NCI-H146 treated with DMSO at 0.1 percent for 48 hours (cell line): Measurements from ENCODE around the gene RENBP.

ENCODE experiments used
- DNase-seq: peaks from one replicate; lab custom pipeline; 2025; ENCODE audit not compliant: unreplicated experiment; lab: John Stamatoyannopoulos, UW

Gene RENBP

DNA sequence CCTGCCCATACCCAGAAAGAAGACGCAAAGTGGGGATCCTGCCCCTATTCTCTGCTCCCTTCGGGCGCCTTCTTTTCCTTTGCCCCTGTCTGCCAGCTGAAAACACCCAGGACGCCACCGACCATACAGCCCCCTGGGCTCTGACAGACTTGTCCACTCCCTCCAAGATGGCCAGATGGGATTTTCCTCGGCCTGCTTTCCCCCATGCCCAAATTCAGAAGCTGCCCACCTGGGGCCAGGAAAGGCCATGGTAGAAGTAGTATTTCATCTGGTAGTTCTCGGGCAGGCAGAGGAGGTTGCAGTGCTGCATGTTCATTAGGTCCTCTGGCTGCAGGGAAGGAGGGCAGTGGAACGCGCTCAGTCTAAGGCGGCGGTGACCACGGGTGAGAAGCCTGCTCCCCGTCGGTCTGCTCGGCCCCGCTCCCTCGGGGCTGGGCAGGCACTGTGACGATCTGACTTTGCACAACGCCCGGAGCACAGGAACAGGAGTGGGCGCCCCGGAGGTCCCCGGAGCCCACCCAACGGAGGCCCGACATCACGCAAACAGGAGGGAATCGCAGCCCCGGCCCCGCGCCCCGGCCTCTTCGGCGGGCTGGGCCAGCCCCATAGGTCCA is 10.2 kb downstream of the RENBP start:
- DNase-seq = no peak

DNA sequence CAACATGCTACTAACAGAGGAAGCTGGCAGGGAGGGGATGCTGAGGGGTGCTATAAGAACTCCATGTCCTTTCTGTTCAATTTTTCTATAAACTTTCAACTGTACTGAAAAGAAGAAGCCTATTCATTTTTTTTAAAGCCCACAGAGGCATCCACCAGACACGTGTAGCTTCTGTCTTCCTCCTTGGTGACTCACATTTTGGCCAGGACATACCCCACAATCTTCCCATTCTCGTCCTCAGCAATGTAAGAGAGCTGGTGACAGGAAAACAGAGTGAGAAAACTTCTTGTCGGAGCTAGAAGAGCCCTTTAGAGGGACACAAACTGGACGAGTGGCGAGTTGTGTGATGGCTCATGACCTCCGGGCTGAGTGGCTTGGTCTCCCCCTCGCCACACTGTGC is 10.7 kb downstream of the RENBP start:
- no peak for DNase-seq

DNA sequence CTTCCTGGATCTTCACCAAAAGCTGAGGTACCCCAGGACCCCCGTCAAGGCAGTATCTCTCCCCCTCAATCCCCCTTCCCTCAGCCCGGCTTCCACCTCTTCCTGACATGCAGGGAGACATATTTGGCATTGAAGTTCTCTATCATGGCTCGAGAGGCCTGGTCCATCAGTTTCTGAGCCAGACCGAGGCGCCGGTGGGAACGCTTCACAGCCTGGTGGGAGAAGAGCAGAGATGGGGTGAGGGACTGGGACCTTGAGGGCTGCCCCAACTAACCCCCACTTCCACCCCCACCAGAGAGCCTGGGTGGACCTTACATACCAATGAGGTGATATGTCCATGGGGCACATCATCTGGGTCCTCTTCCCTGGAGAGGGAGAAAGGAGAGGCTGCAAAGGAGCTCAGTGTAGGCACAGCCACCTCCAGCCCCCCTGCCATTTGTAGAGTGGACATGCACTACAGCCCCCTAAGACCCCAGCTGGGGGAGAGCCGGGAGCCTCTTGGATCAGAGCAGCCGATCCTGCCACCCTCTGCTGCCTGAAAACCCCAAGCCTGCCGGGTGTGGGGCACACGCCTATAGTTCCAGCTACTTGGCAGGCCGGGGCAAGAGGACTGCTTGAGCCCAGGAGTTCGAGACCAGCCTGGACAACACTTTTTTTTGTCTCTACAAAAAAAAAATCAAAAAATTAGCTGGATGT is 12.1 kb downstream of the RENBP start:
- no peak for DNase-seq

DNA sequence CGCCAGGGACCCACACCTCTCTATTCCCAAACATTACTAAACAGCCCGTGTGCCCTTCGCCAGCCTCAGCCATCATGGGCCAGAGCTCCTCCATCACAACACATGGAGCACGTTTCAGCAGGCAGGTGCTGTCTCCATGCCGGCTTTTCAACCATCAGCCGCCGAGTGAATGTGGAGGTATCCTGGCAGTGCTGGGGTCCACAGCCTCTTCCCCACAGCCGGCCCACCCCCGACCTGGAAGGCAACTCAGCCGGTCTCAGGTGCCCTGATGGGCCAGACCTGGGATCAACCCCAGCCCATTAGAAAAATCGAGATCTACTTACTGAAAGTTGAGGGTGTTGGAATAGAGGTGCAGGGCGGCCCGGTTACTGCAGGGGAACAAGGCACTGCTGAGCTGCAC is 12.7 kb downstream of the RENBP start:
- DNase-seq = no peak

DNA sequence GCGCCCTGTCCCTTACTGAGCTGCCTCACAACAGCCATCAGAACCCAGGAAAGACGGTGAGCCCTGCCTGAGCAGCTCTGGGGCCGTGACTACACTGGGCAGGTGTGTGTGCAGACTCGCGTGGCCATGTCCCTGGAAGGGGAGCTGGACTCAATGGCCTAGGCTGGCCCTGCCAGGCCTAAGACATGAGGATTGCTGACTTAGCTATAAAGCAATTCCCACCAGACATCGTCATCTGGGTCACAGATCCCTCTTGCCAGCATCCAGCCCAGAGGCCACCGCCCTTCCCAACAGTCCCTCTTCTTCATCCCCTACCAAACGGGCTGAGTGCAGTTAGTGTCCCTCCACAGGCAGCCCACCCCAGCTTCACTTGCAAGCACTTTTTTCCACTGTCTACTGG is 13.3 kb downstream of the RENBP start:
- DNase-seq = no peak

DNA sequence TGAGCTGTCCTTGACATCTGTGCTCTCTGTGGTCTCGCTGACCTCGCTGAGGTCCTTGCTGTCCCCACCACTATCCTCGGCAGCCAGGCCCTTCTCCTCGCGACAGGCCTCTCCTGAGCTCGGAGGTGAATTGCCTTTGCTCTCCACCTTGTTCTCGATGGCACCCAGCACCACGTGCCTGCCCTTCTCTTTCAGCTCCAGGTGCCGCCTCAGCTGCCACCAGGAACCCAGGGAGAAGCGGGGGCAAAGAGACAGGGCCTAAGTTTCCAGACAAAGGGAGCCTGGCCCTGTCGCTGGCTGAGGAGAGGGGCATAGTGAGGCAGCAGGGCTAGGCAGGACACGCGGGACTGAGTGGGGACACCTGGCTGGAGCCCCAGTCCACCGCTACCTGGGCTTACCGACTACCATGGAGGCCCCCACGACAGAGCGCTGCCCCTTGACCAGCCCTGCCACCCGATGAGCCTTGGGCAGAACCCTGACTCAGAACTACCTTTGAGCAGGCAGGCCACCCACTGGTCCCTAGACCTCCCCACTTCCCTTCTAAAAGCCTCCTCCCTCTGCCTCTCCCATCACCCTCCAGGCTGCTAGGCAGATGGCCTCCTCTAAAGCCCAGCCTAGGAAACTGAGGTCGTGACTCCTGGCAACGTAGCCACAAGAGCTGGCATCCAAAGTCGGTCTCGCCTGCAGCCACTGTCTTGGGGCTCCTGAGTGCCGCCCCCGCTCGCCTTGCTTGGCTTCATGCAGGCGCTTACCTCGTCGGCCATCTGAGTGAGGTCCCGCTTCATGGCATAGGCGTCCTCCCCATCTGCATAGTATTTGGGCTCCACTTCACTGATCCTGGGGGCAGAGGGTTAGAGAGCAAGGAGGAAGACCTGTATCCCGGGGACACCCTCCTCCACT is 14.2 kb downstream of the RENBP start:
- DNase-seq = no peak

DNA sequence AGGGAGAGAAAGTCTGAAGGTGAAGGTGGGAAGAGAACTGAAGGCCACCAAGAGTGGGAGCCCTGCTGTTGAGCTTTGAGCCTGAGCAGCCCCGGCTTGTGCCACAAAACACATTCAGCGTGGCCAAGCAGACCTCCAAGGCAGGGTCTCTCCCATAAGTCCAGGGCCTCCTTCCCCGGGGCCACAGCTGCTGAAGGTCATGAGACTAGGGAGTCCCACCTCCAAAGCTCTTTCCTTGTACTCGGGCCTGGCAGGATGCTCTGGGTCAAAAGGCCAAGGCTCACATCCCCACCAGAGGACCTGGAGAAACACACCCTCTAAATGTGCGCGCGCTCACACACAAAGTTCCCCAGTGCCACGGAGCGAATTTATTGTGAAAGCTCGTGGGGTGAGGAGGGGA is 14.9 kb downstream of the RENBP start:
- no peak for DNase-seq

DNA sequence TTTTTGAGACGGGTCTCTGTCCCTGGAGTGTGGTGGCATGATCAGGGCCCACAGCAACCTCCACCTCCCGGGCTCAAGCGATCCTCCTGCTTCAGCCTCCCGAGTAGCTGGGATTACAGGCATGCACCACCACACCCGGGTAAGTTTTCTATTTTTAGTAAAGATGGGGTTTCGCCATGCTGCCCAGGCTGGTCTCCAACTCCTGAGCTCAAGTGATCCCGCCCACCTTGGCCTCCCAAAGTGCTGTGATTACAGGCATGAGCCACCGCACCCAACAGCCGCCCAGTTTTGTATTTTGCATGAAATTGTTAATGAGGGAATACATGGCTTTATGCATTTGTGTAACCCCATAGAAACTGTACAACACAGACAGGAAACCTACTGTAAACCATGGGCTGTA is 15.6 kb downstream of the RENBP start:
- DNase-seq = no peak

DNA sequence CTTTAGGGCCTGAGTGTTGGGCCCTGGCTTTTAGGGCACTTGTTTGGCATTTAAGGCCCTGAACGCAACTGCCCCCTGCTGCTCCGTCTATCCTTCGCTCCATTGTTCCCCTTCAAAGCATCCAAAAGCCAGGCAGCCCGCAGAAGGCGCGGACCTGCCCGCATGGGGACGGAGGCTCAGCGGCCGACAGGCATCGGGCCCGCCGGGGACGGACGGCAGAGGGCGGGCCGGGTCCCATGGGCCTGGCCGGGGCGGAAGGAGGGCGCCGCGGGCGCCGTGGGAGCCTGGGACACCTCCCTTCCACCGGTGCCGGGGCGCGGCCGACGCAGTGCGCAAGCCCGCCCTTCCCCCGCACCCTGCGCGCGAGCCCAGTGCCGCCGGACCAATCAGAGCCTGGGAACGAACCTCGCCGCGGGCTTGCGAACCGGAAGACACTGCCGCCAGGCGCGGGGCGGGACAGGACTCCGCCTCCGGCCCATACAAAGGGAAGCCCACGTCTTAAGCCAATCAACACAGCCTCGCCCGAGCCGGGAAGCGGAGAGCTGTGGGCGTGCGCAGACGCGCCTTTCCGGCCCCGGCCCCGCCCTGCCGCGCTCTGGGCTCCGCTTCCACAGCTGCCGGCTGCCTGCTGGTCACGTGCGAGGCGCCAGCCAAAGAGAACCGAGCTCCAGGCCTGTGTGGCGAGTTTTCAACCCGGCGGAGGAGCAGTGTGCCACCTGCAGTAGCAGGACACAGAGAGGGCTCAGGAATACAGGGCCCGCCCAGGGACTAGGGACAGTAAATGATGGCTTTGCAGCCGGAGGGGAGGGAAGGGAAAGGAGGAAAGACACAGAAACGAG is 16.3 kb downstream of the RENBP start:
- DNase-seq = peak; percentile 93

DNA sequence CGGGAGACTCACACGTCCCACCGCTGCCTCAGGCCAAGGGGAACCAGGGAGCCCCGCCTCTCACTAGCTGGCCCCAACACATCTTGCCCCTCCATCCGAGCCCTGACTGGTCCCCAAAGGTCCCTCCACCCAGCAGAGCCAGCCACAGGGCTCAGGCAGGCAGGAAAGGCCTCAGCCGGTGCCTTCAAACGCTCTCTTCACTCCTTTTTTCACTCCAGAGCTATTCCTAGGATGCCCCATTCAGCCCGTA is 16.8 kb downstream of the RENBP start:
- no peak for DNase-seq

DNA sequence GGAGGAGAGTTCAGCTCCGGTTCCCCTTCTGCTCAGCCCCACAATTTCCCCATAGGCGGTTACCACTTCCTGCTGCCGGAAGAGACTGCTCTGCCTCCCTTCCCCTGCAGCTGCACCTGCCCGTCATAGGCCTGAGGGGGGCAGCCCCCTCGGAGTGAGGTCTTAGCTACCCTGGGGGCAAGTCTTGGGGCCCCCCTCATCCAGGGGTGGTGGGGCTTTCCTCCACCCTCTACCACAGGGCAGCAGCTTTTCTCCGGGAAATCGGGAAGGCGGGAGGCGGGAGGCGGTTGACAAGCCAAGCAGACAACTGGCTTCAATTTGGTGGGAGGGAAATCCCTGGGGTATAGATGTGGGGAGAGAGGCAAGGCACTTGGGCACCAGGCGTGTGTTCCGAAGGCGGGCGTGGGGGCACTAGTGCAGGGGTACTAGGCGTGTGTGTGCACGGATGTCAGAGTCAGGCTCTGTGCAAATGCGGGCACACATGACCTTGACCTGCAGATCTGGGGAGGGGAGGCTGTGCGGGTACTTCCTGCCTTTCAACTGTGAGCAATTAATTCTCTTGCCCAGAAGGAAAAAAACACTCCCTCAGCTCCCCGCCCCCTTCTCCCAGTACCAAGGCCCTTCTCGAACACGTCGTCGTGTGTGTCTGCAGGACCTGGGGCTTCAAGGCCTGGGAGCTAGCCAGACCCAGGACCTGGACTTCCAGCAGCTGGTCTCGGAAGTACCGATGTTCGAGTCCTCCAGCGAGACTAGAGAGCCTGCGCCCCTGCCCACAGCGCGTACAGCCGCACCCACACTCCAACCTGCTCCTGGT is 17.4 kb downstream of the RENBP start:
- DNase-seq = peak; percentile 44

DNA sequence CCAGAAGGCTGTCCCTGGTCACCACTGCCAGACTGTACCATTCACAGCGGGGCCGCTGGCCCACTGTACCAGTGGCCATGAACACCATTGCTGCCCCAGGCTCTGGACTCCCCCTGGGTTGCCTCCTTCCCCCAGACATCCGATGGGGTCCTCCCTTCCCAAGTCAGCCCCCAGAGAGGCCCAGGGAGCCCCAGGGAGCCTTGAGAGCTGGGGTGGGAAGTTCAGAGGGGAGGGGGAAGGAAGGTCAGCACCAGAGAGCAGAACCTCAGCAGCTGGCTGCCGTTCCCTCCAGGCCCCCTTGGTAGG is 17.9 kb downstream of the RENBP start:
- no peak for DNase-seq

DNA sequence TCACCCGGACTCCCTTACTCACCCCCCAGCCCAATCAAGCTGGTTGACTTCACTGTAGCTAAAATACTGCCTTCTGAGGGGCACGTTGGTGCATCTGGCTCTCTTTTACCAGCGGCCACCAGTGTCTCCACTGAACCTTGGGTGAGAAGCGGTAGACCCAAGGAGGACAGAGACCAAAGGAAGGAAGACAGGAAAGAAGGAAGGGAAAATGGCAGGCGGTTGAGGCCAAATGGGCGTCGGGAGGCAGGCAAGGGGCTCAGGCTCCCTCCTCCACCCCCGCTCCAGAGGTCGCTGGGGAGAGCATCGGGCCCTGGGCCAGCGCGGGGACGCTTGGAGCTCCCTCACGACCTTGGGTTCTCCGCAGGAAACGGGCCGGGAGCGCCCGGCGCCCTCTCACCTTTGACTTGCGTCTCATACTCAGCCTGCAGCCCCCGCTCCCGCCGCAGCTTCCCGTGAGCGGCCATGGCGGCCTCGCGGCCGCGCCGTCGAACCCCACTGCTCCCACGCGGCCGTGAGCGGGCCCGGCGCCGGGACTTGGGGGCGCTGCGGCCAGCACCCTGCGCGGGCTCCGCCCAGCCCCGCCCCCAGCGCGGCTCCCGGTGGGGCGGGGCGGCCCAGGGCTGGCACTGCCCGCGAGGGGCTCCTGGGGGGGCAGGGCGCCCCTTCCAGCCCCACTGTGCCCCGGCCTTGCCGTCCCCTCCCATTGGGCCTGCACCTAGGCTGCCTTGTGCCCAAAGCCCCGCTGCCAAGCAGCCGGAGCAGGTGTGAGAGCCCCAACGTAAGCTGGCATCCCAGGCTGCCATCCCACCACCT is 18.5 kb downstream of the RENBP start, which contains the start of gene ARHGAP4:
ARHGAP4 (minus strand) TSS at position 526 of the 813 bp plus-strand sequence; CDS start at position 464, 62 bp downstream.
- DNase-seq = no peak

DNA sequence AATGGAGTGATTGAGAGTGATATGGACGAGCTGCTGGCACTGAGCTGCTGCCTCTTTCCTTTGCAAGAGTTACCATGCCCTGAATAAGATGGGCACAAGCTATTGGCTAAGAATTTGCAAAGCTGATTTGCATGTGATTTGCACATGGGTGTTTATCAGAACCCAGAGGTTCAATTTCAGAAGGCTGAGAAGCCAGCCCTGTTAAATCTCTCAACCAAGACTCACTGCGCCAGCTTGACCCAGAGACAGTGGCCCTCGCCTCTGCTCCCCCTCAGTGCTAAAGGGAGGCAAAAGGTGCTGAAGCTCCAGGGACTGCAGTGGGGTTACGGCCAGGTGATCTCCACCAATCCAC is 19.1 kb downstream of the RENBP start:
- DNase-seq = no peak

DNA sequence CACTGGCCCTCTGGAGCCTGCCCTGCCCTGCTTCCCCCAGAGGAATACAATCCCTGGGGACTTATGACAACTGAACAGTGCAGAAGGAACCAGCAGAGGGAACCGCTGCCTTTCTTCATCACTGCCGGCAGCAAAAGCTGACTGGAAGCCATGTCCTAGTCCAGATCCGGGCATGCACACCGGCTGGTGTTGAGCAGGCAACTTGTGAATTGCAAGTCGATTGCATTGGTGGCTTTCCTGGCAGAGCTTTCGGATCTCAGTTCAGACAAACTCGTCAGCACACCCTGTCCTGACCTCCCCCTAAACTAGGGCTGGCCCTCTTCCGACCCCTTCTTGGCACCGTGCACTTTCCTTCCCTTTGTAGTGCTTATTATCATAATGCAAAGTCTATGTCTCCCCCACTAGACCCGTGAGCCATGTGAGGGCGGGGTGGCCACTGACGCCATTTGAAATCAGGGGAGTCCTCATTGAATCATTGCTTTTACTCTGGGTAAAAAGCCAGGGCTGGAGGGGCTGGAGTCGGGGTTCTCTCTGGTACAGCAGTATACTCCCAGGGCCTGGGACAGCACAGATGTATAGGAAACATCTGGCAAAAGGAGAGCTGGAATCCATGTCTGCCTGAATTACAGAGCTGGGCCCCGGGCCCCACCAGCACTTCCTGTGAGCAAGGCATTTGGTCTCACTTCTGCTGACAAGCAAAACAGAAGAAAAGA is 20.1 kb downstream of the RENBP start:
- DNase-seq = no peak

DNA sequence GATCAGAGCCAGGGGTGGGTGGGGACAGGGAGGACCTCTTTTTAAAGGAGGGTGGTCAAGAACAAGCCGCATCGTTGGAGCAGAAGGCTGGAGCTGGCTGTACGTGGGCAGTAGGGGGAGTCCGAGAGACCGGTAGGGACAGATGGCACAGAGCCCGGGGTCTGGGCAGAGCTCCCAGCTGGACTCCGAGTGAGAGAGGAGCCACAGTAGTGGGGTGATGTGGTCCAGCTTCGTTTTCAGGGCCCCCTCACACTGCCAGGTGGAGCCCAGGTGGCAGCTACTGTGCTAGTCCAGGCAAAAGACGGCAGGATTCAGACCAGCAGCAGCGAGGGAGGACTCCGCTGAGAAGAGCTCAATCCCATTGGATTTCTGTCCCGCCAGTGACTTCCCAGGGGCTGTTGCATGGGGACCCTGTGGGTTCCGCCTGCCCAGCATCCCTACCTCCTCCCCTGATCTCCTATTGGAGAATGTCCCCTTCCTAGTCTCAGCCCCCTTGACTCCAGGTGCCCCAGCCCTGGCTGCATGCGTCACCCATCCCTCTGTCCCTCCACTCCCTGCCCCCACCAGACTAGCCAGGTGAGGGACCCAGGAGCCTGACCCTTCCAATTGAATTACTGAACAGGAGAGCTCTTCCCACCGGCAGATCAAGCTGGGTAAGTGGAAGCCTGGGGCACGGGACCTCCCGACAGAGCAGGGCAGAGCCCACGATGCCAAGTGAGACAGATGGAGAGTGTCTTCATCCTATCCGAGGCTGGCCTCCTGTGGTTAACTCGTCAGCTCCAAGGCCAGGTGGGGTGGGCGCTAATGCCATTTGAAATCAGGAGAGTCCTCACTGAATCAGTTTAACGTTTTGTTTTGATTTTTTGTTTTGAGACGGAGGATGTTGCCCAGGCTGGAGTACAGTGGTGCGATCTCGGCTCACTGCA is 21.2 kb downstream of the RENBP start:
- DNase-seq = no peak

DNA sequence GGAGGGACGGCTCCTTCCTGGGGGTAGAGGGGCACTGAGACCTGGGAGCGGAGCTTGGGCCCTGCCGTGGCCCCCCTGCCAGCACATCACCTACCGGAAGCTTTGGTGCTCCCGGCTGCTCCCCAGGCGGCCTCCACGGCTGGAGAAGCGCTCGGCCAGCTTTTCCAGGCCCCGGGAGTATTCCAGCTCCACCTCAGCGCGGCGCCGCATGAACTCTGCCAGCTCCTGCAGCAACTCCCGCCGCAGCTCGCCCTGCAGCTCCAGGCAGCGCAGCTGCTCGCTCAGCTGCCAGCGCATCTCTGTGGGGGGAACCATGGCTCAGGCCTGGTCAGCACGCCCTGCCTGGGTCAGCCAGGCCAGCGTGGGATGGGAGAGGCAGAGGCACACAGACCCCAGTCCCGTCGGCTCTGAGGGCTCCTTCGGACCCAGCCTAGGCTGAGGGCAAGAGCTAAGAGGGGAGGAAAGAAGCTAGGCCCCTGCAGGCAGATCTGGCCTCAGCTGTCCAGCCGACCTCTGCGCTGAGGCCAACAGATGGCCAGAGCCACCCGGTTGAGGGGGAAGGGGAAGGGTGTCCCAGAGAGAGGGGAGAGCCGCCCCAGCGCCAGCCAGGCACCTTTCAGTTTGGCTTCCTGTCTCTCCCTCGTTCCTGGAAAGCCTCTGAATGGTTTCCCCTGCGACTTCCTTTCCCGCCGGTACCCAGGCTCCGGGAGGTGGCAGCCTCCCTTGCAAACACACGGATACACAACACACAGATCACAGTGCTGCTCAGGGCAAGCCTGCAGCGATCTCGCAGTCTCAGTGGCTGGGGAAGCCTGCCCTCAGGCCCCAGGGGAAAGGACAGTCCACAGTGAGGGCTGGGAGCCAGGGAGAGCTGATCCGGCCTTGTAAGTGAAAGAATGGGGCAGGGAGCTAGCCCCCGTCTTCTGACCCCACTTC is 22.7 kb downstream of the RENBP start:
- no peak for DNase-seq
